ENCODE data around the gene ZMIZ1. TPM values are rescaled to one million over a fixed set of nuclear protein-coding genes. Genes with fewer than 3 reads are reported as not detected.
A peak's percentile ranks its signal among the peaks of the same experiment; 100 is the strongest.

Gene ZMIZ1
- total RNA-seq, 1 experiment from 2014 or later: 28.4 TPM

- Histone ChIP-seq H3K4me1 (ENCODE audit: control insufficient read depth in 1 of 2, insufficient read depth in 2 of 2, low read length in 2 of 2) (peaks cover 13 to 30% of the 10 kb centered on the region in 2 experiments), H3K4me3 (replicated peaks in 1 of 2; ENCODE audit: low read depth in 1 of 2, low read length in 2 of 2) (no peak overlapping the region), H2AFZ (ENCODE audit: low read depth, low read length, poor library complexity, severe bottlenecking) (no peak overlapping the region), H3K36me3 (ENCODE audit: control insufficient read depth in 1 of 2, insufficient read depth in 2 of 2, low read length in 2 of 2) (no peaks in the 10 kb centered on the region), H3K9me2 (ENCODE audit: insufficient read depth) (no peaks in the 10 kb centered on the region), H3K27me3 (ENCODE audit: insufficient read depth, low read length) (no peaks in the 10 kb centered on the region), H3K79me2 (ENCODE audit: insufficient read depth, low read length) (peaks cover 7% of the 10 kb centered on the region), H3K4me2 (ENCODE audit: low read length) (peak overlapping the region; percentile 90; the same call in 1 of the 2 replicates), H3K9ac (ENCODE audit: low read length) (no peak overlapping the region), H3K9me3 (ENCODE audit: control insufficient read depth in 1 of 2, insufficient read depth in 1 of 2, low read depth in 1 of 2, low read length in 2 of 2) (no peaks in the 10 kb centered on the region), H3K27ac (ENCODE audit: low read depth, low read length) (no peak overlapping the region), H4K20me1 (ENCODE audit: insufficient read depth) (no peaks in the 10 kb centered on the region)
- no TSS peak for BruUV-seq (replicated peaks)
- intact Hi-C loops (cut with micrococcal nuclease): loop anchor here (5.0 kb wide), 1 partner anchor 139 kb away; no protein-coding TSS in a partner anchor
- ChIA-PET CTCF (interaction anchor here (1.8 kb wide), 1 partner anchor 92 kb away, joined by 4 read pairs; no protein-coding TSS in a partner anchor), POLR2A (no interaction called here), RAD21 (ENCODE audit: low non-redundant PET in 1 of 2, low total read pairs in 2 of 2, uncharacterized antibody in 2 of 2, unreplicated experiment in 2 of 2) (no interaction called here)
- no peak for TF ChIP-seq FOSL1 (IDR thresholded peaks at IDR 0.05; ENCODE audit: low read depth)
- no peak for TF ChIP-seq ZFX (IDR thresholded peaks at IDR 0.05)
- TF ChIP-seq SIN3A (IDR thresholded peaks at IDR 0.05; ENCODE audit: low read depth): no peak
- no peak for TF ChIP-seq EGR1 (IDR thresholded peaks at IDR 0.05; ENCODE audit: low read depth)
- TF ChIP-seq POLR2AphosphoS5 (IDR thresholded peaks at IDR 0.05; ENCODE audit: low read depth, low read length): no peak
- no peak for TF ChIP-seq SP1 (IDR thresholded peaks at IDR 0.05; ENCODE audit: low read depth)
- no peak for TF ChIP-seq JUND (IDR thresholded peaks at IDR 0.05)
- no peak for TF ChIP-seq SRF (IDR thresholded peaks at IDR 0.05; ENCODE audit: low read depth)
- no peak for TF ChIP-seq ZBTB33 (IDR thresholded peaks at IDR 0.05; ENCODE audit: extremely low read depth, insufficient replicate concordance, low read length)
- TF ChIP-seq ZNF274 (IDR thresholded peaks at IDR 0.05; ENCODE audit: low read depth, low read length): no peak
- no peak for DNase-seq (ENCODE audit: low read depth, low spot score)
- ATAC-seq: no peak
Observed at GRCh38 chr10:79065853-79066252, 2.9 kb upstream of the ZMIZ1 start.
